ENCODE data around the gene ZCWPW1. TPM values are rescaled to one million over a fixed set of nuclear protein-coding genes. Genes with fewer than 3 reads are reported as not detected.

The ZCWPW1 gene
- total RNA-seq, 2 experiments from 2014 or later = 4.1 to 10.8 TPM

- peak overlapping the region; percentile 31; the same call in 1 of the 2 replicates for H2AFZ ChIP-seq (ENCODE audit: low read length)
- peaks cover 16% of the 10 kb centered on the region for H3K36me3 ChIP-seq (ENCODE audit: insufficient read depth, low read length)
- CTCF ChIA-PET (ENCODE audit: unreplicated experiment) = no interaction called here
- POLR2A ChIA-PET = interaction anchor here (1.4 kb wide), 1 partner anchor 31 kb away, joined by 3 read pairs; no protein-coding TSS in a partner anchor
- H3K9me2 ChIP-seq (ENCODE audit: insufficient read depth, low read length) = no peaks in the 10 kb centered on the region
- DNase-seq (ENCODE audit: low spot score) = peak; percentile 52
- no peaks in the 10 kb centered on the region for H3K79me2 ChIP-seq (ENCODE audit: insufficient read depth, low read depth, low read length)
- TF ChIP-seq EZH2phosphoT487 (IDR thresholded peaks at IDR 0.05; ENCODE audit: borderline replicate concordance, low read depth, low read length) (no peak), CTCF (conservative IDR thresholded peaks at IDR 0.05; ENCODE audit: low read length) (no peak)
- H3K4me1 ChIP-seq (ENCODE audit: insufficient read depth, low read length, poor library complexity, severe bottlenecking) = peaks cover 68% of the 10 kb centered on the region
- H3K4me3 ChIP-seq (ENCODE audit: low read depth, low read length, poor library complexity, severe bottlenecking) = no peak overlapping the region
- H3K27ac ChIP-seq (ENCODE audit: low read depth, low read length, poor library complexity, severe bottlenecking) = peak overlapping the region; percentile 22
- intact Hi-C loops (cut with micrococcal nuclease; ENCODE audit: unreplicated experiment) = no loop called here
- no peaks in the 10 kb centered on the region for H4K20me1 ChIP-seq (ENCODE audit: insufficient read depth, low read length)
- BruUV-seq (replicated peaks) = no TSS peak
- H3K9me3 ChIP-seq (ENCODE audit: low read length) = no peaks in the 10 kb centered on the region
- H3K4me2 ChIP-seq (ENCODE audit: low read length) = peak overlapping the region; percentile 55
Measured at GRCh38 chr7:100372256-100372655, 56.2 kb downstream of the ZCWPW1 start.

- Histone ChIP-seq H3K4me2 (ENCODE audit: low read length) (no peak overlapping the region), H3K4me1 (ENCODE audit: insufficient read depth, low read length, poor library complexity, severe bottlenecking) (peaks cover 74% of the 10 kb centered on the region), H2AFZ (ENCODE audit: low read length) (no peak overlapping the region), H3K9me2 (ENCODE audit: insufficient read depth, low read length) (no peaks in the 10 kb centered on the region), H3K79me2 (ENCODE audit: insufficient read depth, low read depth, low read length) (no peaks in the 10 kb centered on the region), H3K27ac (ENCODE audit: low read depth, low read length, poor library complexity, severe bottlenecking) (peak overlapping the region; percentile 22), H4K20me1 (ENCODE audit: insufficient read depth, low read length) (no peaks in the 10 kb centered on the region), H3K4me3 (ENCODE audit: low read depth, low read length, poor library complexity, severe bottlenecking) (no peak overlapping the region), H3K9me3 (ENCODE audit: low read length) (no peaks in the 10 kb centered on the region), H3K36me3 (ENCODE audit: insufficient read depth, low read length) (peaks cover 19% of the 10 kb centered on the region)
- TF ChIP-seq EZH2phosphoT487 (IDR thresholded peaks at IDR 0.05; ENCODE audit: borderline replicate concordance, low read depth, low read length) (no peak), CTCF (conservative IDR thresholded peaks at IDR 0.05; ENCODE audit: low read length) (no peak)
- DNase-seq (ENCODE audit: low spot score) = no peak
- BruUV-seq (replicated peaks) = no TSS peak
- ChIA-PET POLR2A (interaction anchor here (1.4 kb wide), 1 partner anchor 31 kb away, joined by 3 read pairs; no protein-coding TSS in a partner anchor), CTCF (ENCODE audit: unreplicated experiment) (no interaction called here)
- intact Hi-C loops (cut with micrococcal nuclease; ENCODE audit: unreplicated experiment) = no loop called here
Measured at GRCh38 chr7:100371561-100372171, 56.8 kb downstream of the ZCWPW1 start.

- CTCF ChIA-PET (ENCODE audit: unreplicated experiment) = no interaction called here
- Histone ChIP-seq H3K4me2 (ENCODE audit: low read length) (no peak overlapping the region), H3K4me1 (ENCODE audit: insufficient read depth, low read length, poor library complexity, severe bottlenecking) (peaks cover 83% of the 10 kb centered on the region), H3K4me3 (ENCODE audit: low read depth, low read length, poor library complexity, severe bottlenecking) (no peak overlapping the region), H3K79me2 (ENCODE audit: insufficient read depth, low read depth, low read length) (no peaks in the 10 kb centered on the region), H3K9me2 (ENCODE audit: insufficient read depth, low read length) (no peaks in the 10 kb centered on the region), H2AFZ (ENCODE audit: low read length) (no peak overlapping the region), H3K36me3 (ENCODE audit: insufficient read depth, low read length) (peaks cover 19% of the 10 kb centered on the region), H4K20me1 (ENCODE audit: insufficient read depth, low read length) (no peaks in the 10 kb centered on the region), H3K27ac (ENCODE audit: low read depth, low read length, poor library complexity, severe bottlenecking) (no peak overlapping the region), H3K9me3 (ENCODE audit: low read length) (no peaks in the 10 kb centered on the region)
- TF ChIP-seq EZH2phosphoT487 (IDR thresholded peaks at IDR 0.05; ENCODE audit: borderline replicate concordance, low read depth, low read length) = no peak
- no peak for TF ChIP-seq CTCF (conservative IDR thresholded peaks at IDR 0.05; ENCODE audit: low read length)
- intact Hi-C loops (cut with micrococcal nuclease; ENCODE audit: unreplicated experiment) = no loop called here
- BruUV-seq (replicated peaks) = no TSS peak
- no peak for DNase-seq (ENCODE audit: low spot score)
- POLR2A ChIA-PET = no interaction called here
Measured at GRCh38 chr7:100370746-100371145, 57.8 kb downstream of the ZCWPW1 start.
